DMS114 treated with DMSO at 0.1 percent for 48 hours (cell line): ENCODE results near the gene ARG2.

ENCODE experiments used
- DNase-seq: peaks from one replicate; lab custom pipeline; 2025; ENCODE audit not compliant: unreplicated experiment; lab: John Stamatoyannopoulos, UW

Gene ARG2

DNA sequence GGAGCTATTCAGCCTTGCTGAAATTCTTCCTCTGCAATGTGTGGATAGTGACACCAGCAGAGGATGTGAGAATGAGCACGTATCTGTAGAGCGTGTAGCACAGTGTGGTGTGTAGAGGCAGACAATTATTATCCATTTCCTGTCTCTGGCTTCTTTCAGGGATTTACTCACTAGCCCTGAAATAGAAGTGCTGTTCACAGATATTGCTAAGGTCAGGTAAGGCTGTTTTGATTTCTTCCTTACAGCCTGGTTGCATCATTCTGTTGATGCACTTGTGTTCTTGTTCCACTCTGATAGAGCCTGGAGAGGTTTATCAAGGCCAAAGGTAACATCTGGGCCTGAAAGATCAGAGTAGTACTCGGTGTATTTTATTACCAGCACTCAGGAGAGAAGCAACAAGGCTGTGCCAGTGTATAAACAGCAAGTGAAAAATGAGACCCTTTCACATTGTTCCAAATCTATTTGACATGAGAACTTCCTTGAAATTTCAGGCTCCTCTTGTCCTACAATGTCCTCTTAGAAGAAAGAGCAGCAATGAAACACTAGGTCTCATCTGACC is 16.7 kb downstream of the ARG2 start:
- DNase-seq, result no peak

DNA sequence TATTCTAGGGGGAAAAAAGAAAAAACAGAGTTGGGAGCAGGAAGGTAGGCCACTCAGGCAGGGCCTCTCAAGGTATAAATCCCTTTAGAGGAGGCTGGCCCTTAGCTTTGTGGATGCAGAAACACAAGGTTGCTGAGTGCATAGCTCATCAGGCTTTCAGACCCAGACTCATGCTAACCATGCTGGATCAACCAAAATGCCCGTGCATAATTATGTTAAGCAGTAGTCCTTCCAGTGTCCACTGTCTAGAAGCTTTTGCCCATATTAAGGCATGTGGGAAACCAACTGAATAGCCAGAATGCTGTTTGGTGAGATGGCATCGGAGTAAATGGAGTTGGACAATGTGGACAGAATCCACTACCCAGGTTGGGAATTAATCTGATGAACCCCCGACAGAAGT is 18.9 kb downstream of the ARG2 start:
- DNase-seq, result no peak

DNA sequence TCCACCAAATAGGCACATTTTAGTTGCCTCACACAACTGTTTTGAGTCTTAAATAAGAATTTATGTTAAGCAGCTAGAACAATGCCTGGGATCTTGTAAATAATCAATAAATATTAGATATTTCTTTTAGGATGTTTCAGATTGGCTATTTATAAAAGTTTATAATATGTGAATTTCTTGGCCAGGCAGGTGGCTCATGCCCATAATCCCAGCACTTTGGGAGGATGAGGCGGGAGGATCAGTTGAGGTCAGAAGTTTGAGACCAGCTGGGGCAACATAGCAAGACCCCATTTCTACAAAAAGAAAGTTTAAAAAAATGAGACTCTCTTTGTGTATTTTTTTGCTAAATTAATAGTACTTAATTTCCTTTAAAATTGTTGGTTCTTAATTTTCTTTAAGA is 21.8 kb downstream of the ARG2 start:
- DNase-seq, result no peak

DNA sequence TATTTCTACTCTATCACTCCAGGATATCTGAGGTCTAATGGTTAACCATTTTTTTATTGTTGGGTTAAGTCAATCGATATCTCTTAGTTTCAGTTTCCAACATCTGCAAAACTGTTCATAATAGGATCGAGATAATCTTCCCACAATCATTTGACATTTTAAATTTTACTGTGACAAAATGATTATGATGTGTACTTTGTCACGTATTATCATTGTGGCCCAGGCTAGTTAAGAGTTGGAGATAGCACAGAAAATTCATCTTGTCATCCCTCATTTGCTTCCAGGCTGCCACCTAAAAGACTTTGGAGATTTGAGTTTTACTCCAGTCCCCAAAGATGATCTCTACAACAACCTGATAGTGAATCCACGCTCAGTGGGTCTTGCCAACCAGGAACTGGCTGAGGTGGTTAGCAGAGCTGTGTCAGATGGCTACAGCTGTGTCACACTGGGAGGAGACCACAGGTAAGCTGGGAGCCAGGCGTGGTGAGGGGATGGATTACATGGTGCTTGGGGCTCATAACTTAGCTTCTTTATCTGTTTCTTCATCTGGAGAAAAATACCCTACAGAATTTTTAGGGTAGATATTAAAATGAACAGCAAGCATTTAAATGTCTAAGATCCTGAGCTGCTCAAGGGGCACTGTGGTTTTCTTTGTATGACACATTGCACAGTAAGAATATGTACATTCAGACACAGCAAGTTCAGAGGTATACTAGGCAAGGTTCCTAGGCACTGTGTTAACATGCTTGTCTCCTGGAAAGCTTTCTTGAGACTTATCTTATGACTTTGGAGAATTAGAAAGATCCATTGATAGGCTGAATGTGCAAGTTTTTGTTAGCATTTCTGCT is 22.4 kb downstream of the ARG2 start:
- DNase-seq, result no peak

DNA sequence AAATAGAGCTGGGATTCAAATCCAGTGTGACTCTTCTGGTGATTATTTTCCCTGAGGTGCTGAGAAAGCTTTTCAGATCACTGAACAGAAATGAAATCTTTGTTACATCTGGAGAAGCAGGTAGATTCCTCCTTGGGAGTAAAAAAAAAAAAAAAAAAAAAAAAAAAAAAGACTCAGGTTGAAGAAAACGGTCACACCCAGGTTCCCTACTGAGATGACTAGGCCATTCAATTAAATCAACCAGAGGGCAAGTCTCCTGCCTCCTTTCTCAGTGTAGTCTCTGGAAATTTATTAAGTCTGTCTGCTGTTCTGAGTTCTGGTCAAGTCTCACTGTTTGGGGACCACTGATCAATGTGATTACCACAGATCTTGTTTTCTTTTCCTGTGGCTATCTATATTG is 24.0 kb downstream of the ARG2 start:
- no peak for DNase-seq

GRCh38 chr14:67644428-67644827 is 24.7 kb downstream of the ARG2 start:
- no peak for DNase-seq

DNA sequence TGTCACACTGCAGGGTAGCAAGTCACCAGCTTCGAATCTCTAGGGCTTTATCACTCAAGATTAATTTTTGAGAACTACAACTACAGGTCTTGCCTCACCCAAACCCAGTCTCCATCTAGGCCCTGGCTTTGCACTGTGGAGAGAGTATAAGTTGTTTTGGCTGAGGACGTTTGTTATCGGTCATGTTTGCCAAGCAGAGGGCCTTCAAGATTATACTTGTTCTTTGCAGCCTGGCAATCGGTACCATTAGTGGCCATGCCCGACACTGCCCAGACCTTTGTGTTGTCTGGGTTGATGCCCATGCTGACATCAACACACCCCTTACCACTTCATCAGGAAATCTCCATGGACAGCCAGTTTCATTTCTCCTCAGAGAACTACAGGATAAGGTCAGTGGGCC is 25.7 kb downstream of the ARG2 start:
- no peak for DNase-seq

DNA sequence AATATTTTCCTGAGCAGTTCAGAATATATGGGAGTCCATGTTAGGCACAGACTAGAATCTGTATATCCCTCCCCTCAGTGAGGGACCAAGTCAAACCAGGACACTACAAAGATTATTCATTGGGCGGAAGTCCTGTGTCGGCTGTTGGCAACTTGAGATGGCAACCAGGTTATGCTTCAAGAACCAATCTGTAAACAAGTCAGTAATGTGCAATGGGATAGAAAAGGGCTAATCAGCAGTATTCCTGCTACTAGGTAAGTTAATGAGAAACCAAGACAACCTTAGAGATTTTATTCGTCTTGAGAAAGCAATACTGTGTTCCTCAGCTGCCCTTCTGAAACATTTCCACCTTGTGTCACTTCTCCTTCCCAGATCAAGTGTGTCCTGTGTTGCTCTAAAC is 26.4 kb downstream of the ARG2 start:
- no peak for DNase-seq

GRCh38 chr14:67650151-67650550 is 30.4 kb downstream of the ARG2 start:
- no peak for DNase-seq

- no peak for DNase-seq
These were observed 31.0 kb downstream of the ARG2 start for GRCh38 chr14:67650694-67651093.

- no peak for DNase-seq
These were observed 32.5 kb downstream of the ARG2 start for GRCh38 chr14:67652189-67652588.

- DNase-seq, result no peak
These were observed 34.0 kb downstream of the ARG2 start for GRCh38 chr14:67653651-67654280.

DNA sequence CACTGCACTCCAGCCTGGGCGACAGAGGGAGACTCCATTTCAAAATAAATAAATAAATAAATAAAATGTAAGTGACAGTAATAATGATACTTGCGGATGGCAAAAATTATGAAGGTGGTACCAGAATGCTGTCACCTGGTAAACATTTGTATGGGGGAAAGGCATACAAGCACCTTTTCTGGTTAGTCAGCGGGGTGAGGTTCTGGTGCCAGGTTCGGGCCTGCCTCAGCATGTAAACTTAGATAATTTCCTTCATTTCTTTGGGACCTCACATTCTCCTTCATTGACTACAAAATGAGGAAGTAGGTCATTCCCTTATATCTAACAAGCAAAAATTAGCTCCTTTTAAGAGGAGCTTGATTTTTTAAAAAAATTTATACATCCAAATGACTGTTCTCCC is 43.9 kb downstream of the ARG2 start:
- DNase-seq, result no peak

DNA sequence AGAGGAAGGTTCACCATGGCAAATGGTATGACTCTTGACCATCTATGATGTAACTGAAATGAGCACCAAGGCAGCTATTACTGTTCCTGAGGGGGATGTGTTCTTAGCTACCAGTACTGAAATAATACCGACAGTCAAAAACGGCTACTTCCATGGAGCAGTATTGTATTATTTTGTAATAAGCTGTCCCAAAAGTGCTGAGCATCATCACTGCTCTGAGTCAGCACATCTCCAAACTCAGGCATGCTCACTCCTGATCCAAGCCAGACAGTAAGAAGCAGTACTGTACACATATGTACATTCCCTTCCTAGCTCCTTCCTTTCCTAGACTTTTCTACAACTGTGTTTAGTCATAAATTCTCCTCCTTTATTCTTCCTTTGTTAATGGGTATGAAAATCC is 46.1 kb downstream of the ARG2 start:
- no peak for DNase-seq

GRCh38 chr14:67666750-67667449 is 47.2 kb downstream of the ARG2 start:
- peak; percentile 10 for DNase-seq

- no peak for DNase-seq
These were observed 48.8 kb downstream of the ARG2 start for GRCh38 chr14:67668559-67668958.

DNA sequence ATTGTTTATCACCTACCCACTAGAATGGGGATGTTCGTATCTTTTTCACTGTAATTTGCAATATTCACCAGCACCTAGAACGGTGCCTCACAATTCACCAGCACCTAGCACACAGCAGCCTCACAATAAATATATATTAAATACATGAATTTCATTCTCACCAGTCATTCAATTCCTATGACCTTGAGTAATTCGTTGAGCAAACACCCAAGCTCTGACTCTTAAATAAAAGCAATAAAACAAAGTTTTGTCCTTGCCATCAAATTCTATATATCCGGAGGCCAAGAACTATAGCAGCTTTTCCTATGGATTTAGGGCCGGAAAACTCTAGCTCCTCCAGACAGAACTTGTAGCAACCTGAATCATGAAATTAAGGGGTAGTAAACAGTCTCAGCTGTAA is 53.7 kb downstream of the ARG2 start:
- no peak for DNase-seq

DNA sequence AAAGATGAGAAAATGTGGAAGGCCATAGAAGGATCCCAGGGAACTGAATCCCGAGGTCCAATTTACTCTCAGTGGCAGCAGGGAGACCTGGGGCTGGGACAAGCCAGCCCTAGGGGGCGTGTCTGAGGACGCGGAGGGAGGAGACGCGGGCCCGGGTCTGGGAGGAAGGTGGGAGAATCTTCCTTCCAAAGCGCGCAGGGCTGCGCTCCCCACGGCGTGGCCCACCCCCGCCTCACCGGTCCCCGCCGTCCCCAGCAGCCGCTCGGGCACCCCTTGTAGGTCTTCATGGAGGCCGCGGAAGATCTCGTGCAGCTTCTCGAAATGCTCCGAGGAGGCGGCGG is 54.4 kb downstream of the ARG2 start:
- DNase-seq, result peak; percentile 11

DNA sequence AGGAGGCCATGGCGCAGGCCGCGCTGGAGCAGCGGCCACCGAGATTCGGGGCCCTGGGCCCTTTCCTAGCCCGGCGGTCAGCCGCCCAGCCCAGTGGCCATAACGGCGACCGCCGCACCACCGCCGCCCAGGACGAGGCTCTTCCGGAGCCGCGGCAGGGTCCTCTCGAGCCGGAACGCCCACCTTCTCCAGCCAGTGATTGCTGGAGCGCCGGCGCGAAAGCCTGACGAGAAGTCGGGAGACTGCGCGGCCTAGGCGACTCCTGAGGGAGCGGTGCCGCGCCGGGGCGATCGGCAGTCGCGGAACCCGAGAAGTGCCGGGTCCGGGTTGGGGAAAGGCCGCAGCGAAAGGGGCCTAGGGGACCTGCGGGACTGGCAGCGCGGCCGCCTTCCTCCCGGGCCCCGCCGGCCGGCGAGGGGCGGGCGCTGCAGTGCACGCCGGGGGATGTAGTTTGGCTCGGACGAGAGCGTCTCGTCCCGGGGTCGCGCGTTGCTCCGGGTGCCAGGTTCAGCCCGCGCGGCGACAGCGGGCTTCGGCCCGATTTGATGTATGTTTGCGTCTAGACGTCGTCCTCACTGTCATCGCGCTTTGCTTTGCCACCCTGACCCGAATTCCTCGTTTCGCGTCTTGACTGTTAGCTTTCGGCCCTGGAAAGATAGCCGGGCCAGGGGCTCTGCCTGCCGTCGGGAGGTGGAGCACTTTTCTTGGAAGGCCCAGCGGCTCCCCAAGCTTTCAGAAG is 54.9 kb downstream of the ARG2 start, which contains the start of gene VTI1B:
VTI1B (minus strand) TSS at position 153 of the 739 bp plus-strand sequence; CDS start at position 10, 143 bp downstream.
- DNase-seq, result peak; percentile 56

- DNase-seq, result no peak
These were observed 55.5 kb downstream of the ARG2 start for GRCh38 chr14:67675219-67675582.

GRCh38 chr14:67679006-67679405 is 59.3 kb downstream of the ARG2 start:
- no peak for DNase-seq
